NCI-H345 treated with DMSO at 0.1 percent for 48 hours (cell line): ENCODE measurements around the gene ULK1.
"Not testable (repeated sequence)": the region's sequence is repeated elsewhere in the genome, so short reads cannot be mapped to it uniquely, and the experiment has no call there.

Experiments
- DNase-seq: peaks from one replicate; lab custom pipeline; 2025; ENCODE audit not compliant: unreplicated experiment; lab: John Stamatoyannopoulos, UW

ULK1 gene

DNA sequence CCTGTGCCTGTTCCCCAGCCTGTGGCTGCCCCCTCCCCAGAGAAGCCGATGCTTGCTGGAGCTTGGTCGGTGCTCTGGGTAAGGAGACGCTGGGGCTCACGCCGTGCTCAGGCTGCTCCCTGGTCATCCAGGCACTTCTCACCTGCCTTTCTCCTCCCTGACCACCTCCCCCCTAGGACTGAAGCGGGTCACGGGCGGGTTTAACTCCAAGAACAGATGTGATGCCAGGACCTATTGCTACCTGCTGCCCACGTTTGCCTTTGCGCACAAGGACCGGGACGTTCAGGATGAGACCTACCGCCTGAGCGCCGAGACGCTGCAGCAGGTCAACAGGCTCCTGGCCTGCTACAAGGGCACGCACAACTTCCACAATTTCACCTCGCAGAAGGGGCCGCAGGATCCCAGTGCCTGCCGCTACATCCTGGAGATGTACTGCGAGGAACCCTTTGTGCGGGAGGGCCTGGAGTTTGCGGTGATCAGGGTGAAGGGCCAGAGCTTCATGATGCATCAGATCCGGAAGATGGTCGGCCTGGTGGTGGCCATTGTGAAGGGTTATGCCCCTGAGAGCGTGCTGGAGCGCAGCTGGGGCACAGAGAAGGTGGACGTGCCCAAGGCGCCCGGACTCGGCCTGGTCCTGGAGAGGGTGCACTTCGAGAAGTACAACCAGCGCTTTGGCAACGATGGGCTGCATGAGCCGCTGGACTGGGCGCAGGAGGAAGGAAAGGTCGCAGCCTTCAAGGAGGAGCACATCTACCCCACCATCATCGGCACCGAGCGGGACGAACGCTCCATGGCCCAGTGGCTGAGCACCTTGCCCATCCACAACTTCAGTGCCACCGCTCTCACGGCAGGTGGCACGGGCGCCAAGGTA, 46.9 kb downstream of the ULK1 start:
- DNase-seq = no peak

DNA sequence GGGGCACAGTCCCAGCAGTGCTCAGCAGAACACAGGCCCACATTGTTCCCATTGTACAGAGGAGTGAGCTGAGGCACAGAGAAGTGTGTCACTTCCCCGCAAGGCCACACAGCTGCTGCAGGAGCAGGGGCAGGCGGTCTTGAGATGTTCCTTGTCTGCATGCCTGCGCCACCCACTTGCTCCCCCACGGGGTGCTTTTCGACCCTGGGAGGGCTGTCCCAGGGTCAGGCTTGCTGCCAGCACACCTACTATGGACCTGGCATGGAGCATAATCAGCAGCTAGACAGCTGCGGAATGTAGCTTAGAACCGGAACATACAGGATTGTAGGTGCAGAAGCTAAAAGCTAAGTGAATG, 47.5 kb downstream of the ULK1 start:
- no peak for DNase-seq

DNA sequence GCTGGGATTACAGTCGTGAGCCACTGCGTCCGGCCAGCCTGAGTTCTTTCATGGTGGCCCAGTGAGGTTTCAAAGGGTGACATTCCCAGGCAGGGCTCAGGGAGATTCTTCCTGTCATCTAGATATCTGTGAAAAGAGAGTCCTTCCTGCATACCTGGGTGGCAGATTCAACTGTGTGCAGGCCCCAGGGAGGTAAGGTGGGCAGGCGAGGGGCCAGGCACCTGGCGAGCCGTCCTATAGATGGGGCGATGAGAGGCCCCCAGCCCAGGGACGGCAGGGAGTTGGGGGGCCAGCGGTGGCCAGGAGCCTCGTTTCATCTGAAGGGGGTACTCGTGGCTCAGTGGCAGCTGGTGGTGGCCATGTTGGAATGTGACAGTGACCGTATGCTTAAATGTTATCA, 48.2 kb downstream of the ULK1 start:
- DNase-seq = no peak

DNA sequence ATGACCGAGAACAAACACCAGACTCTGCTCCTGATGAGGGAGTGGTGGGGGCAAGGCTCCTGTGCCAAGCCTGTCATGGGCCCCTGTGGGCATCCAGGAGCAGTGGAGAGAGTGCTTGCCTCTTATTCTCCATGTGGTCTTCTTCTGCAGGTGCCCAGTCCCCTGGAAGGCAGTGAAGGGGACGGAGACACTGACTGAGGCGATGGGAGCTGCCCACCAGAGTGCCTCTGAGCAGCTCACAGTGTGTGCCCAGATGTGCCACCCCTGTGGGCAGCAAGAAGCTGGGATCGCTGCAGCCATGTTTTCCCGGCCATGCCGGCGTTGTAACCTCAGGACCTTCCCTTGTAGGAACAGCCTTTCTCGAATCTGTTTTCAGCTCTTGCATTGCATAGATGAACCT, 49.0 kb downstream of the ULK1 start:
- no peak for DNase-seq

DNA sequence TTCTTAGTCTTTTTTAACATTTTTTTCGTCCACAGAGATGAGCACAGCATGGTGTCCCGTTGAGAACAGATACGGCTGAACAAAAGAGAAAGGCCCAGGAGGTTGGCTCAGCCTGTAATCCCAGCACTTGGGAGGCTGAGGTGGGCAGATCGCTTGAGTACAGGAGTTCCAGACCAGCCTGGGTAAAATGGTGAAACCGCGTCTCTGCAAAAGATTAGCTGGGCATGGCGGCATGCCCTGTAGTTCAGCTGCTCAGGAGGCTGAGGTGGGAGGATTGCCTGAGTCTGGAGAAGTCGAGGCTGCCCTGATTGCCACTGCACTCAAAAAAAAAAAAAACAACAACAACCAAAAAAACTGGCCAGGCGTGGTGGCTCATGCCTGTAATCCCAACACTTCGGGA, 49.5 kb downstream of the ULK1 start:
- DNase-seq = no peak

DNA sequence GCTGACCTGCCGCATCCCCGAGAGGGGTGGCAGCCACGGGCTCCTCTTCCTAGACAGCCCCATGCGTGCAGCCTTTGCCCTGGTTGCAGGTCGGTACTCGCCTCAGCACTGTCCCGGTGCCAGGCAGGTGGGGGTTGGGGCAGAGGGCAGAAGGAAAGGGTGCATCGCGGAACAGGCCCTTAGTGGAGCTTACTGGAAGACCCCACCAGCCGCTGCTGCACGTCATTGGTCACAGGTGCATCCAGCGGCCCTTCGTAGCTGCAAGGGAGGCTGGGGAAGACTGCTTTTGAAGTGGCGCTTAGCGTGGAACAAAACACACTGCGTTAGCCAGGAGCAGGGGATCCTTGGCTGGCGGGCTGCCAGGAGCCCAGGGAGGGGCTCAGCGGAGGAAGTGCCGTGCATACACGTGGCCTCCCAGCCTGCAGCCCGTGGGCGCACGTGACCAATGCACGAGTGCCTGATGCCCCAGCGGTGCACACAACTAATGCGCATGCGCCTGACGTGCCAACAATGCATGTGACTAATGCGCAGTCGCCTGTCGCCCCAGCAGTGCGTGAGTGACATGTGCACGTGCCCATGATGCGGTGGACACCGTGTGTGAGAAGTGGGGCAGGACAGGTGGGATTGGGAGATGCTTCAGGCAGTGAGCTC, 50.3 kb downstream of the ULK1 start:
- DNase-seq = no peak

DNA sequence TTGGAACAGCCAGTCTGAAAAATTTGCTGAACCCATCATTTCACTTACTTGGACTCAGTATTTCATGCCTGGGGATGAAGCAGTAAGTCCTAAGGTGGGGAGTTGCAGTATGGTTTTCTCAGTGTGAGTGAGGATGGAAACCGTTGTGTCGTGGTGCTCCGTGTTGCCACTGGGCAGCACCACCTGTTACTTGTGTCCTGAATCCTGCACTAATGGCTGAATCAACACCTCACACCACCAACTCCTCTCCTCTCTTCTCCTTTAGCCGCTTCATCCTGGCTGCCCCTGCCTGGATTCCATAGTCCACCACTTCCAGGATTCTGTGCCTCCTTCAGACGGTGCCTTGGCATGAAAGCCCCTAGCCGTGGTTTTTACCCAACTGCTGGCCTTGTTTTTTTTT, 52.3 kb downstream of the ULK1 start:
- DNase-seq = no peak

DNA sequence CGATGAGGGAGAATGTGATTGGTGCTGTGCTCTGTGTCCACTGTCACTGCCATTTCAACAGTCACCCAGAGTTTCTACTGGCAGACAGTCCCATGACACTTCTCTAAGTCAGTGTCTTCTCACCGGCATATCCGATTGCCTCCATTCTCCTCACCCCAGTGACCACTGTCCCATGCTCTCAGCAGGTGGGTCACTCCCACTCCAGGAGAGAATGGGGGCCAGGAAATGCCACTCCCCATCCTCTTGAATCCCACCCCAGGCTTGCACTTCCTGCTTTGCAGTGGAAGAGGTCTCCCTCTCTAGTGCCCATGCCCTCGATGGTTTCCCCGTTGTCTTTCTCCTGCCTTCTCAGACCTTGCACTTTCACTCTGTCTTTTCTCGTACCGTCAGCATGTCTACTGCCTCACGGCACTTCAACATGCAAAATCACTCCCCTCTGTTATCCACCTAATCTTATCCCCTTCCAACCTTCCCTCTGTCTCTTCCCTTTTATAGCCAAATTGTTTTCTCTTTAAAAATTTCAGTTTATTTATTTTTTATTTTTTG, 53.1 kb downstream of the ULK1 start:
- no peak for DNase-seq

DNA sequence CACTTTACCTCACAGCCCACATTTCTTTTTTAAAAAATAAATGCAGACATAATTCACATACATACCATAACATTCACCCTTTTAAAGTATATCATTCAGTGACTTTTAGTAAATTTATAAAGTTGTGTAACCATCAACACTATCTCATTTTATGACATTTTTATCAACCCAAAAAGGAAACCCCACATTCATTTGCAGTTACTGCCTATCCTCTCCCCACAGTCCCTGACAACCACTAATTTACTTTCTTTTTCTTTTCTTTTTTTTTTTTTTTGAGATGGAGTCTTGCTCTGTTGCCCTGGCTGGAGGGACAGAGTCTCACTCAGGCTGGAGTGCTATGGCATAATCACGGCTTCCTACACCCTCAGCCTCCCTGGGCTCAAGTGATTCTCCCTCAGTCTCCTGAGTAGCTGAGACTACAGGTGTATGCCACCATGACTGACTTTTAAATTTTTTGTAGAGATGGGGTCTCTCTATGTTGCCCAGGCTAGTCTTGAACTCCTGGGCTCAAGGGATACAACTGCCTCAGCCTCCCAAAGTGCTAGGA, 53.8 kb downstream of the ULK1 start:
- no peak for DNase-seq

DNA sequence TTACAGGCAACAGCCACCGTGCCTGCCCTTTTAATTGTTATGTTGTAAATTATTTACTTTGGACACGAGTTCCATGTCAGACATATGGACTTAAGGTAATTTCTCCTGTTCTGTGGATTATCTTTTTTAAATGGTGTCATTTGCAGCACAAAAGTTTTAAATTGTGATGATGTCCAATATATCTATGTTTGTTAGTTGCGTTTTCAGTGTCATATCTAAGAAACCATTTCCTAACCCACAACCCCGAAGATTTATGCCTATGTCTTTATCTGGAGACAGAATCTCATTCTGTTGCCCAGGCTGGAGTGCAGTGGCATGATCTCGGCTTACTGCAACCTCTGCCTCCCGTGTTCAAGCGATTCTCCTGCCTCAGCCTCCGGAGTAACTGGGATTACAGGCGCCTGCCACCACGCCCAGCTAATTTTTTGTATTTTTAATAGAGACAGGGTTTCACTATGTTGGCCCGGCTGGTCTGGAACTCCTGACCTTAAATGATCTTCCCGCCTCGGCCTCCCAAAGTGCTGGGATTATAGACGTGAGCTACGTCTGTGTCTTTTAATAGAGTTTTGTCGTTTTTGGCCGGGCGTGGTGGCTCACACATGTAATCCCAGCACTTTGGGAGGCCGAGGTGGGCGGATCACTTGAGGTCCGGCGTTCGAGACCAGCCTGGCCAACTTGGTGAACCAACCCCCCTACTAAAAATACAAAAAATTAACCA, 54.5 kb downstream of the ULK1 start:
- not testable (repeated sequence) for DNase-seq

DNA sequence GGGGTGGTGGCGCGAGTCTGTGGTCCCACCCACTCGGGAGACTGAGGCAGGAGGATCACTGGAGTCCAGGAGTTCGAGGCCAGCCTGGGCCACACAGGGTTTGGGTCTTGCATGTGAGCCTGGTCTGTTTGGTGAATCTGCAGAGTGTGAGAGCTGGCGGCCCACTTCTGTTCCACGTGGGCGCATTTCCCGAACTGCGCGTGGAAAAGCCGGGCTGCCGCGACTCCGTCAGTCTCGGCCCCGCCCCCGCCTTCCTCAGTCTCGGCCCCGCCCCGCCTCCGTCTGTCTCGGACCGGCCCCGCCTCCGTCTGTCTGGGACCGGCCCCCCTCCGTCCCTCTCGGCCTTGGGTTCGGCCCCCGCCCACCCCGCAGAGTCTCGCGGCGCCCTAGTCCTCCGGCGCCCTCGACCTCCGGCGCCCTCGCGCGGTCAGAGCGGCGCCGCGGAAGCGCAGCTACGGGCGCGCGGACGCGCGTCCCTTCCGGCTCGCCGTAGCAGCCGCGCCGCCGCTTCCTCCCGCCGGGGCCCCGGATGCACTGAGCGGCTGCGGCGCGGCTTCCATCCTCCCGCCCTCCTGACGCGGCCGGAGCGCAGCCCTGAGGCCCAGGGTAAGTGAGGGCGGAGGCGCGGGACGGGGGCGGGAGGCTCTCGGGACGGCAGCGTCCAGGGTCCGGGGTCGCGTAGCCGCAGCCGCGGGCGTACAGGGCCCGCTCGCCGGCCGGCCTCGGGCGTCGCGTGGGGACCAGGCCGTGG, 55.2 kb downstream of the ULK1 start, which contains the start of gene EP400:
Gene EP400 (plus strand): TSS at position 512 of the 751 bp plus-strand sequence. CDS start 10,678 bp downstream, outside the sequence.
- DNase-seq = peak; percentile 75

DNA sequence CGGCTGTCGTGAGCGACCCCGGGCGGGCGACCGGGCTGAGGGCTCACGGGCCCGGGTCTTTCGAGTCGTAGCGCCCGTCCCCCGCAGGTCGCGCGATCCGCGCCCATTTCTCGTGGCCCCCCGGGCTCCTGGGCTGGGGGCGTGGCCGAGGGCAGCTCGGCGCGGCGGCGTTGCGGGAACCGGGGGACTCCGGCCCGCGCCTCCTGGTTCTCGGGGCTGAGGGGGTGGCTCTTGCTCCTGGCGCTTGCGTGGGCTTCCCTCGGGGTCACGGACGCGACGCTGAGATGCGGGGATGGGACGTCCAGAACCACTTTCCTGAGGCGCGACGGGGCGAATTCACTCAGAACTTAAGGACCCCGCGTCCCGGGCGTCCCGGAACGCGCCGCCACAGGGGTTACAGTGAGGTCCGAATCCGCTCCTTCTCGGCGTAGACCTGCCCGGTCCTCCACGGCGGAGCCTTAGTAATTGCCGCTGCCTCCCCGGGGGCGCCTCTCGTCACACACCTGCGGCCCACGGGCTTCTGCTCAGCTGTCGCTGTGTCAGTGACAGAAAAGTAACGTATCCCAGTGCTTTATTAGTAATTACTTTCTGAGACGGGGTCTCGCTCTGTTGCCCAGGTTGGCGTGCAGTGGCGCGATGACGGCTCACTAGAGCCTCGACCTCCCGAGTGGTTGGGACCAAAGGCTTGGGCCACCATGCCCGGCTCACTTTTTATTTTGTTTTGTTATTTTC, 55.9 kb downstream of the ULK1 start:
- no peak for DNase-seq

DNA sequence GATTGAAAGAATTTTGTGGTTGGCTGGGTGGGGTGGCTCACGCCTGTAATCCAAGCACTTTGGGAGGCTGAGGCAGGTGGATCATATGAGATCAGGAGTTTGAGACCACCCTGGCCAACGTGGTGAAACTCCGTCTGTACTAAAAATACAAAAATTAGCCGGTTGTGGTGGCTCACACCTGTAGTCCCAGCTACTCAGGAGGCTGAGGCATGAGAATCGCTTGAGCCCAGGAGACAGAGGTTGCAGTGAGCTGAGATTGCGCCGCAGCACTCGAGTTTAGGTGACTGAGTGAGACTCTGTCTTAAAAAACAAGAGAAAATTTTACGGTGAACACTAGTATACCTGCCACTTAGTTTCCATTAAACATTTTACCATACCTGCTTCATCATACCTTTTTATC, 59.4 kb downstream of the ULK1 start:
- DNase-seq = not testable (repeated sequence)

DNA sequence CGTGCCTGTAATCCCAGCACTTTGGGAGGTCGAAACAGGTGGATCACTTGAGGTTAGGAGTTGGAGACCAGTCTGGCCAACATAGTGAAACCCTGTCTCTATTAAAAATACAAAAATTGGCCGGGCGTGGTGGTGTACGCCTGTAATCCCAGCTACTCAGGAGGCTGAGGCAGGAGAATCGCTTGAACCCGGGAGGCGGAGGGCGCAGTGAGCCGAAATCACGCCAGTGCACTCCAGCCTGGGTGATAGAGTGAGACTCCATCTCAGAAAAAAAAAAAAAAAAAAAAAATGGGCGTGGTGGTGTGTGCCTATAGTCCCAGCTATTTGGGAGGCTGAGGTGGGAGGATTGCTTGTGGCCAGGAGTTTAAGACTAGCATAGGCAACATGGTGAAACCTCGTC, 60.0 kb downstream of the ULK1 start:
- not testable (repeated sequence) for DNase-seq

DNA sequence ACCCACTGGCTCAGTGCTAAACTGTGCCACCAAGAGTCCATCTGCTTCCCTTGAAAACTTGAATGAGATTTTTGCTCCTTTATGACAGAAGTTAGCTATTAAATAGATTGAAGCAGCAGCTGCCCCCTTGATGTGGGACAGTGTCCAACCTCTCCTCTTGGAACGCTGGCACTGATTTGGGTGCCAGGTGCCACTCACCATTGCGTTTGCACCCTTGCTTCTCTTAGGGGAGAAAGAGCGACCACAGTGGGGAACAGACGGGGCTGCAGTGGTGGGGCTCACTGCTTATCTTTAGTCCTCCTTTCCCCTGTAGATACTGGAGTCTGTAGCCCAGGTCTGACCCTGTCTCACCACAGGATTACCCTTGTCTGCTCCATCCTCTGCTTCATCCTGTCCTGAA, 64.7 kb downstream of the ULK1 start:
- DNase-seq = no peak

DNA sequence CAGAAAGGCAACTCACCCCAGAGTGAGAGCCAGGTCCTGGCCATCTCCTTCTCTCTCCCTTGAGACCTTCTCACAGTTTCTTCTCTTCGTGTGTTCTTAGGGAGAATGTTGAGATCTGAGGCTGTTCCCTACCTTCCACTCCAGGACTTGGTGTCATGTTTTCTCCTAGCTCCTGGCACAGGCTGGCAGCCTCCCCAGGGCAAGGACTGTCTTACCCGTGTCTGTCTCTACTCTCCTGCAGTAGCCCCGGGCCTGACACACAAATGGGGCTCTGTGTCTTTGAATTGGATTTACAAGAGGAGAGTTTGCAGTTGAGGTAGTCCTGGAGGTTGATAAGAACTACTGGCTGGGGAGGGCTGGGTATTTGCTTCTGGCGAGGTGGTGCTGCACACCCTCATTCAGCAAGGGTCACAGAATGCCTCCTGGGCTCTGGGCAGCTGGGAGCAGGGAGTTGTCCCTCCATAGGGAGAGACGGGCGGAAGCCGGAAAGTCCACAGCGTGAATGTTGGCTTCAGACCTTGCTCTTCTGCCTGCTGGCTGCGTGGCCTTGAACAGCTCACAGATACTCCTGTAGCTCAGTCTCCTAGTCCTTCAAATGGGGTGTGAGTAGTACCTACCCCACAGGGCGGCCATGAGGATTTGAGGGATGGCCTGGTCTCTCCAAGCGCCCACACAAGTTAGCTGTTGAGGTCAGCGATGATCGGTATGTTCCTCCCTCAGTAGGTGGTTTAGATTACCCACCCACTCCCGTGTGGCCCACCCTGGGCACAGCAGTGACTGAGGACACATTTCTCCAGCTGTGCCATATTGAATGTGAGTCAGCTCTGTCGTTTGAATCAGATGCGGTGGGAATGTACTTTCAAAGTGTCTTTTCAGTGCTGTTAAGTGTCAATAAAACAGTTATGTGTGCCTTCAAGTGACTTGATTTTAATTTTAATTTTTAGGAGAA, 65.5 kb downstream of the ULK1 start:
- DNase-seq = no peak

DNA sequence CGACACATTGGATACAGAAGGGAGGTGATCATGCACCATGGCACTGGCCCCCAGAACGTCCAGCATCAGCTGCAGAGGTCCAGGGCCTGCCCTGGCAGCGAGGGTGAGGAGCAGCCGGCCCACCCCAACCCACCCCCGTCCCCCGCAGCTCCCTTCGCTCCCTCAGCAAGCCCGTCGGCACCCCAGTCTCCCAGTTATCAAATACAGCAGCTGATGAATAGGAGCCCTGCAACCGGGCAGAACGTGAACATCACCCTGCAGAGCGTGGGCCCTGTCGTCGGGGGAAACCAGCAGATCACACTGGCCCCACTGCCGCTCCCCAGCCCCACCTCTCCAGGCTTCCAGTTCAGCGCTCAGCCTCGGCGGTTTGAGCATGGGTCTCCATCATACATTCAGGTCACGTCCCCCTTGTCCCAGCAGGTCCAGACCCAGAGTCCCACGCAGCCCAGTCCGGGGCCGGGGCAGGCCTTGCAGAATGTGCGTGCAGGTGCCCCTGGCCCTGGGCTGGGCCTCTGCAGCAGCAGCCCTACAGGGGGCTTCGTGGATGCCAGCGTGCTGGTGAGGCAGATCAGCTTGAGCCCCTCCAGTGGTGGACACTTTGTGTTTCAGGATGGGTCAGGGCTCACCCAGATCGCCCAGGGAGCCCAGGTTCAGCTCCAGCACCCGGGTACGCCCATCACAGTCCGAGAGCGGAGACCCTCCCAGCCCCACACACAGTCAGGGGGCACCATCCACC, 66.3 kb downstream of the ULK1 start:
- DNase-seq = not testable (repeated sequence)

DNA sequence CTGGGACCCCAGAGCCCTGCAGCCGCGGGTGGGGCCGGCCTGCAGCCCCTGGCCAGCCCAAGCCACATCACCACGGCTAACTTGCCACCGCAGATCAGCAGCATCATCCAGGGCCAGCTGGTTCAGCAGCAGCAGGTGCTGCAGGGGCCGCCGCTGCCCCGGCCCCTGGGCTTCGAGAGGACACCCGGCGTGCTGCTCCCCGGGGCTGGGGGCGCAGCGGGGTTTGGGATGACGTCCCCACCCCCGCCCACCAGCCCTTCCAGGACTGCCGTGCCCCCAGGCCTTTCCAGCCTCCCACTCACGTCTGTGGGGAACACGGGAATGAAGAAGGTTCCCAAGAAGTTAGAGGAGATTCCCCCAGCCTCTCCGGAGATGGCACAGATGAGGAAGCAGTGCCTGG, 66.9 kb downstream of the ULK1 start:
- not testable (repeated sequence) for DNase-seq
